ENCODE measurements around the gene MKNK1.

Gene MKNK1

DNA sequence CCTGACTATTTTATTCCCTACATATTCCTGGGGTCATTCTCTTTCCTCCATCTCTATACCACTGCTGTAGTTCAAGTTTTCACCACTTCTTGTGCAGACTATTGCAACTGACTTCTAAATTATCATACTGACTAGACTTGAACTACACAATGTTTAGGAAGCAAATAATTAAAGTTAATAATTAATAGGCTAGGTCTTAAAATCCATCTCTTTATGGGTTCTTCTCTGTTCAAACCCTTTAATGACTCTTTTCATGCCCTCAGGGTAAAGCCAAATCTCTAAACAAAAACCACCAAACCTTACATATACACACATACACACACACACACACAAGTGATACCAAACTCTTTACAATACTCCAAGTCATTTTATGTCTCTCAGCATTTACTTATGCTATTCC is 34.9 kb upstream of the MKNK1 start:
- Histone ChIP-seq H4K20me1 (ENCODE audit: insufficient read depth, low read length, poor library complexity, severe bottlenecking) (no peaks in the 10 kb centered on the region), H3K27me3 (ENCODE audit: insufficient read depth, low read length, poor library complexity, severe bottlenecking) (no peaks in the 10 kb centered on the region), H3K9me2 (replicated peaks; ENCODE audit: low read depth, low read length) (no peaks in the 10 kb centered on the region), H3K4me1 (ENCODE audit: insufficient read depth, low read length, poor library complexity, severe bottlenecking) (peaks cover 24% of the 10 kb centered on the region), H2AFZ (ENCODE audit: low read length) (no peak overlapping the region), H3F3A (ENCODE audit: low read depth) (0 out of 2 replicates have a peak, but pooled peaks cover 3% of the 10 kb centered on the region), H3K4me3 (ENCODE audit: low read length, poor library complexity, severe bottlenecking) (no peak overlapping the region), H3K9me3 (ENCODE audit: insufficient read depth, low read depth, low read length) (no peaks in the 10 kb centered on the region), H3K9ac (ENCODE audit: low read depth, low read length, poor library complexity, severe bottlenecking) (no peak overlapping the region), H3K36me3 (ENCODE audit: insufficient read depth, low read length) (no peaks in the 10 kb centered on the region), H3K4me2 (ENCODE audit: low read depth, low read length, poor library complexity, severe bottlenecking) (no peak overlapping the region), H3K79me2 (ENCODE audit: insufficient read depth, low read length) (no peaks in the 10 kb centered on the region)
- TF ChIP-seq, protein P1, sequence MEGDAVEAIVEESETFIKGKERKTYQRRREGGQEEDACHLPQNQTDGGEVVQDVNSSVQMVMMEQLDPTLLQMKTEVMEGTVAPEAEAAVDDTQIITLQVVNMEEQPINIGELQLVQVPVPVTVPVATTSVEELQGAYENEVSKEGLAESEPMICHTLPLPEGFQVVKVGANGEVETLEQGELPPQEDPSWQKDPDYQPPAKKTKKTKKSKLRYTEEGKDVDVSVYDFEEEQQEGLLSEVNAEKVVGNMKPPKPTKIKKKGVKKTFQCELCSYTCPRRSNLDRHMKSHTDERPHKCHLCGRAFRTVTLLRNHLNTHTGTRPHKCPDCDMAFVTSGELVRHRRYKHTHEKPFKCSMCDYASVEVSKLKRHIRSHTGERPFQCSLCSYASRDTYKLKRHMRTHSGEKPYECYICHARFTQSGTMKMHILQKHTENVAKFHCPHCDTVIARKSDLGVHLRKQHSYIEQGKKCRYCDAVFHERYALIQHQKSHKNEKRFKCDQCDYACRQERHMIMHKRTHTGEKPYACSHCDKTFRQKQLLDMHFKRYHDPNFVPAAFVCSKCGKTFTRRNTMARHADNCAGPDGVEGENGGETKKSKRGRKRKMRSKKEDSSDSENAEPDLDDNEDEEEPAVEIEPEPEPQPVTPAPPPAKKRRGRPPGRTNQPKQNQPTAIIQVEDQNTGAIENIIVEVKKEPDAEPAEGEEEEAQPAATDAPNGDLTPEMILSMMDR (conservative IDR thresholded peaks at IDR 0.05; ENCODE audit: low read length), result no peak
- TF ChIP-seq EZH2phosphoT487 (IDR thresholded peaks at IDR 0.05; ENCODE audit: borderline replicate concordance), result no peak

DNA sequence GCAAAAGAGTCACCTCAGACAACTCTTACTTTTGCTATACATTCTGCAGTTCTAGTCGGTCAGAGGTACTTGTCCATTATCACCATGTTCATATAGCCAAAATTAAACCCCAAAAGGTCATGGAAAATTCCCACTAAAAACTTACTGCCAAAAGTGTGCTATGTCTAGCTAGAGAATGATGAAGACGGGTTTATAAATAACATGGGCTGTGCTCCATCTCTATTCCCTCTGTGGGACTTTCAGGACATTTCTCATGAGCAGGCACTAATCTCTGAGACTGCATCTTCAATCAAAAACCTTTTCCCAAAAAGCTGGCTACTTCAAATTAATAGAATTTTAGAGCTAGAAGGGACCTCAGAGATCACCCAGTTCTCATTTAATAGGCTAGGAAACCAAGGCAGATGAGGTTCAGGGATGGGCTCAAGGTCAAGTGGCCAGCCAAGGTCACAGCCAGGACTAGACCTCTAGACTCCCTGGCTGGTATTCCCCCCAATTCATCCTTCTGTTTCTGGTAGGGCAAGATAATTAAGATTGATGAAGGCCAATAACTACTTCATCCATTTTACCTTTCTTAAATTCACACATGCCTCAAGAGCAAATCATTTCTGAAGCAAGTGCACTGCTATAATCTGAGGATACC is 33.5 kb upstream of the MKNK1 start:
- Histone ChIP-seq H3K4me3 (ENCODE audit: low read length, poor library complexity, severe bottlenecking) (no peak overlapping the region), H3K27me3 (ENCODE audit: insufficient read depth, low read length, poor library complexity, severe bottlenecking) (no peaks in the 10 kb centered on the region), H3K4me1 (ENCODE audit: insufficient read depth, low read length, poor library complexity, severe bottlenecking) (peaks cover 24% of the 10 kb centered on the region), H3K9me2 (replicated peaks; ENCODE audit: low read depth, low read length) (no peaks in the 10 kb centered on the region), H3F3A (ENCODE audit: low read depth) (0 out of 2 replicates have a peak, but pooled peaks cover 3% of the 10 kb centered on the region), H3K4me2 (ENCODE audit: low read depth, low read length, poor library complexity, severe bottlenecking) (no peak overlapping the region), H2AFZ (ENCODE audit: low read length) (no peak overlapping the region), H3K79me2 (ENCODE audit: insufficient read depth, low read length) (no peaks in the 10 kb centered on the region), H3K9ac (ENCODE audit: low read depth, low read length, poor library complexity, severe bottlenecking) (no peak overlapping the region), H4K20me1 (ENCODE audit: insufficient read depth, low read length, poor library complexity, severe bottlenecking) (no peaks in the 10 kb centered on the region), H3K9me3 (ENCODE audit: insufficient read depth, low read depth, low read length) (no peaks in the 10 kb centered on the region), H3K36me3 (ENCODE audit: insufficient read depth, low read length) (no peaks in the 10 kb centered on the region; the same call in 1 of the 2 replicates)
- no peak for TF ChIP-seq EZH2phosphoT487 (IDR thresholded peaks at IDR 0.05; ENCODE audit: borderline replicate concordance)
- TF ChIP-seq, protein P1 (conservative IDR thresholded peaks at IDR 0.05; ENCODE audit: low read length), result no peak

DNA sequence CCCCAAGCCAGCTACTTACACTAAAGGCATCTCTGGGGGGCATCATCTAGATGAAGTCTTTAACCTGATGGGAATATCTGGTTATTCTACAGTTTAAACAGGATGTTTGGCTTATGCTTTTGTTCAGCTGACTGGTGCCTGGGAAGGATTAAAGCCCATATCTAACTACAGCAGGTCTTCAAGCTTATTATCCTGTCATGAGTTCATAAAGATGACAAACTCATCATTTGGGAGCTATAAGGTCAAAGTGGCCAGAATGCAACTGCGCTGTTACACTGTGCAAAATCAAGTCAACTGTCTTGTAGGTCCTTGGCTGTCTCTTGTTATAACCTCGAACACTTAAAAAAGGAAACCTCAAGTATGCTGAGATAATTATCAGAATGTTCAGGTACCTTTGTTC is 31.1 kb upstream of the MKNK1 start:
- TF ChIP-seq, protein P1 (conservative IDR thresholded peaks at IDR 0.05; ENCODE audit: low read length), result no peak
- no peak for TF ChIP-seq EZH2phosphoT487 (IDR thresholded peaks at IDR 0.05; ENCODE audit: borderline replicate concordance)
- Histone ChIP-seq H3K9ac (ENCODE audit: low read depth, low read length, poor library complexity, severe bottlenecking) (peak overlapping the region; percentile 16), H3K36me3 (ENCODE audit: insufficient read depth, low read length) (peaks cover 3% of the 10 kb centered on the region; the same call in 1 of the 2 replicates), H3K4me1 (ENCODE audit: insufficient read depth, low read length, poor library complexity, severe bottlenecking) (peaks cover 24% of the 10 kb centered on the region), H2AFZ (ENCODE audit: low read length) (no peak overlapping the region), H3K27me3 (ENCODE audit: insufficient read depth, low read length, poor library complexity, severe bottlenecking) (no peaks in the 10 kb centered on the region), H3F3A (ENCODE audit: low read depth) (0 out of 2 replicates have a peak, but pooled peaks cover 3% of the 10 kb centered on the region), H4K20me1 (ENCODE audit: insufficient read depth, low read length, poor library complexity, severe bottlenecking) (no peaks in the 10 kb centered on the region), H3K79me2 (ENCODE audit: insufficient read depth, low read length) (no peaks in the 10 kb centered on the region), H3K9me2 (replicated peaks; ENCODE audit: low read depth, low read length) (no peaks in the 10 kb centered on the region), H3K4me3 (ENCODE audit: low read length, poor library complexity, severe bottlenecking) (no peak overlapping the region), H3K4me2 (ENCODE audit: low read depth, low read length, poor library complexity, severe bottlenecking) (peak overlapping the region; percentile 47), H3K9me3 (ENCODE audit: insufficient read depth, low read depth, low read length) (no peaks in the 10 kb centered on the region)
